ENCODE data around the gene CCND1. TPM values are rescaled to one million over a fixed set of nuclear protein-coding genes. Genes with fewer than 3 reads are reported as not detected.

Gene CCND1
- total RNA-seq (33.3 TPM), polyA plus RNA-seq (7.3 TPM)
- long read RNA-seq, donor 1, result 0 reads
- long read RNA-seq, donor 2, result 0 reads
- long read RNA-seq, donor 3, full-length matches to known transcripts, result 14 of 41 reads
- long read RNA-seq, donor 3, partial matches to known transcripts, result 22 of 41 reads
- long read RNA-seq, donor 3, other reads (novel, unspliced or antisense), result 5 of 41 reads
- long read RNA-seq, donor 4, full-length matches to known transcripts, result 5 of 5 reads
- long read RNA-seq, donor 4, partial matches to known transcripts, result 0 of 5 reads
- long read RNA-seq, donor 4, other reads (novel, unspliced or antisense), result 0 of 5 reads
- long read RNA-seq, donor 5, full-length matches to known transcripts, result 18 of 30 reads
- long read RNA-seq, donor 5, partial matches to known transcripts, result 12 of 30 reads
- long read RNA-seq, donor 5, other reads (novel, unspliced or antisense), result 0 of 30 reads
- long read RNA-seq, donor 6, full-length matches to known transcripts, result 6 of 6 reads
- long read RNA-seq, donor 6, partial matches to known transcripts, result 0 of 6 reads
- long read RNA-seq, donor 6, other reads (novel, unspliced or antisense), result 0 of 6 reads
- long read RNA-seq, donor 7, full-length matches to known transcripts, result 4 of 4 reads
- long read RNA-seq, donor 7, partial matches to known transcripts, result 0 of 4 reads
- long read RNA-seq, donor 7, other reads (novel, unspliced or antisense), result 0 of 4 reads
- long read RNA-seq, donor 8, full-length matches to known transcripts, result 7 of 7 reads
- long read RNA-seq, donor 8, partial matches to known transcripts, result 0 of 7 reads
- long read RNA-seq, donor 8, other reads (novel, unspliced or antisense), result 0 of 7 reads
- long read RNA-seq, donor 9, full-length matches to known transcripts, result 5 of 18 reads
- long read RNA-seq, donor 9, partial matches to known transcripts, result 13 of 18 reads
- long read RNA-seq, donor 9, other reads (novel, unspliced or antisense), result 0 of 18 reads
- long read RNA-seq, donor 10, full-length matches to known transcripts, result 14 of 14 reads
- long read RNA-seq, donor 10, partial matches to known transcripts, result 0 of 14 reads
- long read RNA-seq, donor 10, other reads (novel, unspliced or antisense), result 0 of 14 reads

DNA sequence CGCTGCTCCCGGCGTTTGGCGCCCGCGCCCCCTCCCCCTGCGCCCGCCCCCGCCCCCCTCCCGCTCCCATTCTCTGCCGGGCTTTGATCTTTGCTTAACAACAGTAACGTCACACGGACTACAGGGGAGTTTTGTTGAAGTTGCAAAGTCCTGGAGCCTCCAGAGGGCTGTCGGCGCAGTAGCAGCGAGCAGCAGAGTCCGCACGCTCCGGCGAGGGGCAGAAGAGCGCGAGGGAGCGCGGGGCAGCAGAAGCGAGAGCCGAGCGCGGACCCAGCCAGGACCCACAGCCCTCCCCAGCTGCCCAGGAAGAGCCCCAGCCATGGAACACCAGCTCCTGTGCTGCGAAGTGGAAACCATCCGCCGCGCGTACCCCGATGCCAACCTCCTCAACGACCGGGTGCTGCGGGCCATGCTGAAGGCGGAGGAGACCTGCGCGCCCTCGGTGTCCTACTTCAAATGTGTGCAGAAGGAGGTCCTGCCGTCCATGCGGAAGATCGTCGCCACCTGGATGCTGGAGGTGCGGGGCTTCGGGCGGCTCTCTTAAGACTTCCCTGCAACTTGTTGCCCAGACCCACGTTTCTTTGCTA is at the start of gene CCND1:
Gene CCND1 (plus strand): TSS at position 162 of the 587 bp plus-strand sequence. CDS start 158 bp downstream, at position 320.
- peak within 1 kb of the TSS; percentile 15 to 43 for H3K27ac ChIP-seq (ENCODE audit: low read depth in 1 of 2, low read length in 1 of 2)
- H3K9me3 ChIP-seq (ENCODE audit: control insufficient read depth in 2 of 2, insufficient read depth in 1 of 2, low read length in 1 of 2), result peaks cover 0 to 5% of the 10 kb centered on the region in 2 donors
- H3K36me3 ChIP-seq (ENCODE audit: control insufficient read depth in 2 of 2, insufficient read depth in 2 of 2, low read length in 1 of 2), result no peaks in the 10 kb centered on the region
- whole genome bisulfite sequencing, result under 1% methylated on average over 49 of the region's 49 CpGs
- H3K27me3 ChIP-seq (ENCODE audit: control insufficient read depth in 2 of 2, insufficient read depth in 1 of 2, low read length in 1 of 2), result peaks cover 73 to 86% of the 10 kb centered on the region in 2 donors
- DNase-seq (ENCODE audit: low read depth in 6 of 9, low spot score in 9 of 9), result peak in 2 of 9 donors; percentile 32 to 55
- peaks cover 0 to 32% of the 10 kb centered on the region in 2 donors for H3K4me1 ChIP-seq (ENCODE audit: control insufficient read depth in 2 of 2, insufficient read depth in 2 of 2, low read length in 2 of 2)
- peak within 1 kb of the TSS; percentile 42 to 70 for H3K4me3 ChIP-seq (ENCODE audit: low read length in 2 of 2)

DNA sequence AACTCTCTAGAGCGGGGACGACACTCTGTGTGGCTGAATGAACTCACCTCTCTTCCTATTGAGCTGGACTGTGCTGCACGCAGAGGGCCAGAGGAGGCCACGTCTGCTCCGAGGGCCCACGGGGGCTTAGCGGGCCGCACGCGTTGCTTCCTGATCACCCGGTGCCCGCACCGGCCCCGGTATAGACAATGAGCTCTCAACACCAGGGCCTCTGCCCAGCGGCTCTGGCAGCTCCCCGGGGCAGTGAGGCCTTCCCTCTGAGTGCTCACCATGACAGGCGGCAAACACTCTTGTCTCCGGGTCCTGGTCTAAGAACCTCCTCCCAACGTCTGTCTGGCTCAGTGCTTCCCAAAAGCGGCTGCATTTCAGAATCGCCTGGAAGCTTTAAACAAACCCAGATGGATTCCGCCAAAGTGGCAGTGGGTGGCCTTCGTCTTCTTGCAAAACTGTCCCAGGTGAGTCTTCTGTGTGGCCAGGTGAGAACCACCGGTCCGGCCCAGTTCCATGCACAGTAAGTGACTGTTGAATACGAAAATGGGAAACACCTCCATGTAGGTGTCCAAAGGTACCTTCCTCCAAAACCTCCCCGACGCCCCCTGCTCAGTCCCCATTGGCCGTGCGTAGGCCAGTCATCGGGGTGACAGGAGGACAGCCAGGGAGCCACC is 47.8 kb upstream of the CCND1 start:
- H3K9me3 ChIP-seq (ENCODE audit: control insufficient read depth in 2 of 2, insufficient read depth in 1 of 2, low read length in 1 of 2), result no peaks in the 10 kb centered on the region
- no peak for DNase-seq (ENCODE audit: low read depth in 6 of 9, low spot score in 9 of 9)
- 97% methylated on average over 31 of the region's 31 CpGs for WGBS
- H3K4me1 ChIP-seq (ENCODE audit: control insufficient read depth in 2 of 2, insufficient read depth in 2 of 2, low read length in 2 of 2), result no peaks in the 10 kb centered on the region
- H3K27me3 ChIP-seq (ENCODE audit: control insufficient read depth in 2 of 2, insufficient read depth in 1 of 2, low read length in 1 of 2), result no peaks in the 10 kb centered on the region
- no peak overlapping the region for H3K4me3 ChIP-seq (ENCODE audit: low read length in 2 of 2)
- H3K36me3 ChIP-seq (ENCODE audit: control insufficient read depth in 2 of 2, insufficient read depth in 2 of 2, low read length in 1 of 2), result no peaks in the 10 kb centered on the region
- H3K27ac ChIP-seq (ENCODE audit: low read depth in 1 of 2, low read length in 1 of 2), result no peak overlapping the region

GRCh38 chr11:69593851-69594250 is 47.1 kb upstream of the CCND1 start:
- H3K4me3 ChIP-seq (ENCODE audit: low read length in 2 of 2), result no peak overlapping the region
- H3K4me1 ChIP-seq (ENCODE audit: control insufficient read depth in 2 of 2, insufficient read depth in 2 of 2, low read length in 2 of 2), result no peaks in the 10 kb centered on the region
- no peaks in the 10 kb centered on the region for H3K27me3 ChIP-seq (ENCODE audit: control insufficient read depth in 2 of 2, insufficient read depth in 1 of 2, low read length in 1 of 2)
- no peak for DNase-seq (ENCODE audit: low read depth in 6 of 9, low spot score in 9 of 9)
- no peaks in the 10 kb centered on the region for H3K36me3 ChIP-seq (ENCODE audit: control insufficient read depth in 2 of 2, insufficient read depth in 2 of 2, low read length in 1 of 2)
- 96% methylated on average over 6 of the region's 6 CpGs for WGBS
- H3K9me3 ChIP-seq (ENCODE audit: control insufficient read depth in 2 of 2, insufficient read depth in 1 of 2, low read length in 1 of 2), result no peaks in the 10 kb centered on the region
- H3K27ac ChIP-seq (ENCODE audit: low read depth in 1 of 2, low read length in 1 of 2), result no peak overlapping the region

DNA sequence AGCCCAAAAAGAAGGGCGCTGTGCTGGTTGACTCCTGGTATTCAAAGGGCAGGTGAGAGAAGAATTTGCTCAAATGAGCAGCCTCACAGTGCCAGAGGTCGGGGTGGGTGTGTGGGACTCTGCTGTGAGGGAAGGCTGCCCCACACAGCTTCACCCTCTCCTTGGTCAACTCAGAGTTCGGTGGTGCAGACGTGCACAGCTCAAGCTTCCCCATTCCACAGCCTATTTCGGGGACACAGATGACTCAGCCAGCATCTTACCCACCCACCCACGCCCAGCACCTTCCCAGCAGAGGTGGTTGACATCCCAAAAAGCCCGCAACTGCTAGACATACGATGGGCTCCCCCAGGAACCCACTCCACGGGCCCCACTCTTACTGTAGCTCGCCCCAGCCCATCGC is 46.5 kb upstream of the CCND1 start:
- Histone ChIP-seq H3K36me3 (ENCODE audit: control insufficient read depth in 2 of 2, insufficient read depth in 2 of 2, low read length in 1 of 2) (no peaks in the 10 kb centered on the region), H3K27ac (ENCODE audit: low read depth in 1 of 2, low read length in 1 of 2) (no peak overlapping the region), H3K27me3 (ENCODE audit: control insufficient read depth in 2 of 2, insufficient read depth in 1 of 2, low read length in 1 of 2) (no peaks in the 10 kb centered on the region), H3K4me3 (ENCODE audit: low read length in 2 of 2) (no peak overlapping the region), H3K4me1 (ENCODE audit: control insufficient read depth in 2 of 2, insufficient read depth in 2 of 2, low read length in 2 of 2) (no peaks in the 10 kb centered on the region), H3K9me3 (ENCODE audit: control insufficient read depth in 2 of 2, insufficient read depth in 1 of 2, low read length in 1 of 2) (no peaks in the 10 kb centered on the region)
- no peak for DNase-seq (ENCODE audit: low read depth in 6 of 9, low spot score in 9 of 9)
- WGBS, result 87% methylated on average over 11 of the region's 11 CpGs

- H3K4me1 ChIP-seq (ENCODE audit: control insufficient read depth in 2 of 2, insufficient read depth in 2 of 2, low read length in 2 of 2), result no peaks in the 10 kb centered on the region
- H3K4me3 ChIP-seq (ENCODE audit: low read length in 2 of 2), result no peak overlapping the region
- H3K27me3 ChIP-seq (ENCODE audit: control insufficient read depth in 2 of 2, insufficient read depth in 1 of 2, low read length in 1 of 2), result no peaks in the 10 kb centered on the region
- no peaks in the 10 kb centered on the region for H3K36me3 ChIP-seq (ENCODE audit: control insufficient read depth in 2 of 2, insufficient read depth in 2 of 2, low read length in 1 of 2)
- no peaks in the 10 kb centered on the region for H3K9me3 ChIP-seq (ENCODE audit: control insufficient read depth in 2 of 2, insufficient read depth in 1 of 2, low read length in 1 of 2)
- 73% methylated on average over 18 of the region's 18 CpGs for WGBS
- DNase-seq (ENCODE audit: low read depth in 6 of 9, low spot score in 9 of 9), result no peak
- no peak overlapping the region for H3K27ac ChIP-seq (ENCODE audit: low read depth in 1 of 2, low read length in 1 of 2)
Measured at GRCh38 chr11:69595805-69596665, 44.9 kb upstream of the CCND1 start.

DNA sequence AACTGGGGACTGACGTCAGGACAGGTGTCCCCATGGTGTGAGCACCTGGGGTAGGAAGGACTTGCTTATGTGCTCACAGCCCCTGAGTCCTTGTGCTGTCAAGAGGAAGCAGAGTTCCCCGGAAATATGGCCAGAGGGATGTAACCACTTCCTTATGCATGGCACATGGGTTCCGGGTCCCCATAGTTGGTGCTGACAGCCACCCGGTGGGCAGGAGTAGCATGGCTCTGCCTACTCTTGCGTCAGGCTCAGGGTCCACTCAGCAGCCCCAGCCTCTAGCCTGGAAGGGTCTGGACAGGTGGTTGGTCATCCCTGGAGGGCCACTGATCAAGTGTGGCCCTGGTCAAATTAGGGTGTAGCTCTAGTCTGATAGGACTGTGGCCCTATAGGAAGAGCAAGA is 42.8 kb upstream of the CCND1 start:
- no peaks in the 10 kb centered on the region for H3K4me1 ChIP-seq (ENCODE audit: control insufficient read depth in 2 of 2, insufficient read depth in 2 of 2, low read length in 2 of 2)
- H3K27ac ChIP-seq (ENCODE audit: low read depth in 1 of 2, low read length in 1 of 2), result no peak overlapping the region
- H3K27me3 ChIP-seq (ENCODE audit: control insufficient read depth in 2 of 2, insufficient read depth in 1 of 2, low read length in 1 of 2), result no peaks in the 10 kb centered on the region
- DNase-seq (ENCODE audit: low read depth in 6 of 9, low spot score in 9 of 9), result no peak
- H3K36me3 ChIP-seq (ENCODE audit: control insufficient read depth in 2 of 2, insufficient read depth in 2 of 2, low read length in 1 of 2), result no peaks in the 10 kb centered on the region
- H3K4me3 ChIP-seq (ENCODE audit: low read length in 2 of 2), result no peak overlapping the region
- H3K9me3 ChIP-seq (ENCODE audit: control insufficient read depth in 2 of 2, insufficient read depth in 1 of 2, low read length in 1 of 2), result no peaks in the 10 kb centered on the region
- 57% methylated on average over 5 of the region's 5 CpGs for WGBS

DNA sequence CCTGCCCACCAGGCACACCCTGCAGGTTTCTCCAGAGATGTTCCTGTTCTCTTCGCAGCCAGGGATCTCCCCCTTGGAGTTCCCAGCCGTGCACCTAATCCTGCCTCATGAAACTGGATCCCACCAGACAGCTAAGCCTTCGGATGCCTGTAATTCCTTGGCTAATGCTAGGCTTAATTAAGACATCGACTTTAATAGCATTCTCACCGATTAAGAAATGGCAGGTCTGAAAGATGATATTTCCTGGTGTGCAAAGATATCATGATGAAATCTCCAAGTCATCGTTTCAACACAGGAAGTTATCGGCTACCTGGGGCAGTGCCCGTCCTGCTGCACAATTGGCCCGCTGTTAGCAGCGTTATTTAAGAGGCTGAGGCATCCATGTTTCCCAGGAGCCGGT is 41.5 kb upstream of the CCND1 start:
- no peaks in the 10 kb centered on the region for H3K27me3 ChIP-seq (ENCODE audit: control insufficient read depth in 2 of 2, insufficient read depth in 1 of 2, low read length in 1 of 2)
- H3K4me3 ChIP-seq (ENCODE audit: low read length in 2 of 2), result no peak overlapping the region
- no peaks in the 10 kb centered on the region for H3K36me3 ChIP-seq (ENCODE audit: control insufficient read depth in 2 of 2, insufficient read depth in 2 of 2, low read length in 1 of 2)
- H3K27ac ChIP-seq (ENCODE audit: low read depth in 1 of 2, low read length in 1 of 2), result no peak overlapping the region
- no peaks in the 10 kb centered on the region for H3K9me3 ChIP-seq (ENCODE audit: control insufficient read depth in 2 of 2, insufficient read depth in 1 of 2, low read length in 1 of 2)
- H3K4me1 ChIP-seq (ENCODE audit: control insufficient read depth in 2 of 2, insufficient read depth in 2 of 2, low read length in 2 of 2), result no peaks in the 10 kb centered on the region
- DNase-seq (ENCODE audit: low read depth in 6 of 9, low spot score in 9 of 9), result no peak
- WGBS, result 85% methylated on average over 11 of the region's 11 CpGs

- H3K27me3 ChIP-seq (ENCODE audit: control insufficient read depth in 2 of 2, insufficient read depth in 1 of 2, low read length in 1 of 2), result no peaks in the 10 kb centered on the region
- no peaks in the 10 kb centered on the region for H3K4me1 ChIP-seq (ENCODE audit: control insufficient read depth in 2 of 2, insufficient read depth in 2 of 2, low read length in 2 of 2)
- H3K27ac ChIP-seq (ENCODE audit: low read depth in 1 of 2, low read length in 1 of 2), result no peak overlapping the region
- 94% methylated on average over 6 of the region's 6 CpGs for WGBS
- no peak for DNase-seq (ENCODE audit: low read depth in 6 of 9, low spot score in 9 of 9)
- no peak overlapping the region for H3K4me3 ChIP-seq (ENCODE audit: low read length in 2 of 2)
- H3K9me3 ChIP-seq (ENCODE audit: control insufficient read depth in 2 of 2, insufficient read depth in 1 of 2, low read length in 1 of 2), result no peaks in the 10 kb centered on the region
- H3K36me3 ChIP-seq (ENCODE audit: control insufficient read depth in 2 of 2, insufficient read depth in 2 of 2, low read length in 1 of 2), result no peaks in the 10 kb centered on the region
Measured at GRCh38 chr11:69600001-69600400, 41.0 kb upstream of the CCND1 start.
